Anterior cingulate cortex (tissue), 58 donors: Measurements from ENCODE around the gene CLNK.
"Not testable (repeated sequence)": the region's sequence is repeated elsewhere in the genome, so short reads cannot be mapped to it uniquely, and the experiment has no call there.

Experiments used
- DNase-seq, 58 donors: peaks; one replicate each; lab custom pipeline; 2025; lab: John Stamatoyannopoulos, UW

Gene CLNK

GRCh38 chr4:10582951-10583350 lies 101.6 kb downstream of the CLNK start:
- DNase-seq = no peak

DNA sequence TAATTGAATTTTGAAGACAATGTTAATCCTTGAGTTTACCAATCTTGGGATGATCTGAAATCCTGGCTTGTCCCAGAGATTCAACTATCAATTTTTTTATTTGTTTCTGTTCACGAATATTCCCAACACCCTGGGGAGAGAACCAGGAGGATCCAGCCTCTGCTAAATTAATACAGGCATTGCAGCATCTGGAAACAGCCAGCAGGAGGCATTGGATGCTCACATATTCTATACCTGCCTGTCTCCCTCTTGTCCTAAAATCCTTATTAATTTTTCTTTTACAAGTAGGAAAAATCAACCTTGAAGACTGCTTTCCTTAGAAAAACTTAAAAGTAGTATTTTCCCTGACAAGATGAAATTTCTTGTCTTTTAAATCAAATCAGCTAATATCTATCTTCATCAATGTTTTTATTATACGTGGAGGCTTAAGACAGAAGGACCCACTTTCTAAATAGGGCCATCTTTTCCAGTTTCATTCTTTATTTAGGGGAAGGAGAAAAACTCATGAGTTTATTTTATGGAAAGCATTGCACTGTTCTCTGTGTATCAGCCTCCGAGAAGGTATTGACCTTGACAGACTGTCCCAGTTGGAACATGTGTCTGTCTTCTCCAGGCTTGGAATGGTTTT lies 102.4 kb downstream of the CLNK start:
- DNase-seq = peak in 35 of 58 donors; percentile 1 to 59 (median 16)

GRCh38 chr4:10581022-10581421 lies 103.5 kb downstream of the CLNK start:
- DNase-seq = no peak

- DNase-seq = no peak
Measured at GRCh38 chr4:10579648-10580047, 104.9 kb downstream of the CLNK start.

GRCh38 chr4:10577508-10578426 lies 106.8 kb downstream of the CLNK start:
- DNase-seq = no peak

GRCh38 chr4:10577018-10577417 lies 107.5 kb downstream of the CLNK start:
- DNase-seq = no peak

DNA sequence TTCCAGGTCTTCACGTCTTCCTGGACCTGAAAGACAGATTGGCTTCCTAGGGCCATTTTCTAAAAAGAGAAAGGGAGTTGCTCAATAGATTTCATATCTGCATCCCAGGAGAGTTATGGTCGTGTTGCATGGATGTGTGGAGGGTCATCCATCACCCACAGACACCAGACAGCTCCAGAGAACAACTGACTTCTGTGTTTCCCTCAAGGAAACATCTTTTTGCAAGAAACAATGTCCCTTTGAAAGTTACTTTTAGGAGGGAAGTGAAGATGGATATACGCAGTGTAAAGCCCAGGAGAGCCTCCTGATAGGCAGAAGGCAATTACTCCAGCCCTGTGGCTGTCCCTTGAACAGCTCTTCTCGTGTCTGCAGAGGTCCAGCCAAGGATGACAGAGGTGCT lies 108.3 kb downstream of the CLNK start:
- no peak for DNase-seq

- no peak for DNase-seq
Measured at GRCh38 chr4:10575414-10575813, 109.2 kb downstream of the CLNK start.

GRCh38 chr4:10574553-10574952 lies 110.0 kb downstream of the CLNK start:
- DNase-seq = not testable (repeated sequence)

- no peak for DNase-seq
Measured at GRCh38 chr4:10571909-10572308, 112.7 kb downstream of the CLNK start.

GRCh38 chr4:10569491-10569890 lies 115.1 kb downstream of the CLNK start:
- no peak for DNase-seq

- no peak for DNase-seq
Measured at GRCh38 chr4:10567766-10568165, 116.8 kb downstream of the CLNK start.

DNA sequence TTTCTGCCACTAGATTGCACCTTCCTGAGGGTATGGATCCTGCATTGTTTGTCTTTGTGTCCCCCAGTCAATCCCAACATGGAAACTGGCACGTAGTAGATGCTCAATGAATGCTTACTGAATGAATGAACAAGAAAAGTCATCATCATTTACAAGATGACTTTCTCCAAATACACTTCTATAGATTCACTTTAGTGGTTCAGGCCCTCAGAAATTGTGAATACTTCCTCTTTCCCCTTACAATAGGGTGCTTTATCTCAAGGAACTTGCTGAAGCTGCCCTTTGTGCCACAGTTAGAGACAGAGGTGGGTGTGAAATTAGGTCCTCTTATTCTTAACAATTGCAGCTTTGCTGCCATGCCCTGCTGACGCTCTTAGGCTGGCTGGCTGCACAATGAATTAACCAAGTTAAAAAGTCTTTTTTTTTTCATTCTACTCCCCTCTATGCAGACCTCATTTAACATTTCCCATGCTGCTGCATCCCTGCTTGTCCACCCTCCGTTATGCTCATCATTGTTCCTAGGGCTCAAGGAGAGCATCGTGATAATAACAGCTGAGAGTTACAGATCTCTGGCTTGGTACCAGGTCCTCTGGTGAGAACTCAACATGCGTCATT lies 119.3 kb downstream of the CLNK start:
- no peak for DNase-seq

DNA sequence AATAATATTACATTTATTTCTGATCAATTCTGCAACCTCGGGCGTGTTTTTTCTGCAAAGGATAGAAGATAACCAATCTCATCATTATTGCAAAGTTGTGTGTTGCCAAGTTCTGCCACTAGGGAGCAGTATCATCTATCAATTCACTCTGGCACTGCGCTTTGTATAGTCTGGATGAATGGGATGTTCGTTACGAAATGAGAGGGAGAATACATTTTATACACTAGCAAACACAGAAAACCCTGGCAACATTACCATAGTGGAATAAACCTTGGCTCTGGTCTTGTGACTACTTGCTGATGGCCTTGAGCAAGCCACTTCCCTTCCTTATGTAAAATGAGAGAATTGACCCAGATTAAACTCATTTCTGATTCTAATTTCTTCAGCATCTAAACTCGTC lies 129.9 kb downstream of the CLNK start:
- DNase-seq = peak in 36 of 58 donors; percentile 4 to 55 (median 15)

- DNase-seq = no peak
Measured at GRCh38 chr4:10554121-10554520, 130.4 kb downstream of the CLNK start.

DNA sequence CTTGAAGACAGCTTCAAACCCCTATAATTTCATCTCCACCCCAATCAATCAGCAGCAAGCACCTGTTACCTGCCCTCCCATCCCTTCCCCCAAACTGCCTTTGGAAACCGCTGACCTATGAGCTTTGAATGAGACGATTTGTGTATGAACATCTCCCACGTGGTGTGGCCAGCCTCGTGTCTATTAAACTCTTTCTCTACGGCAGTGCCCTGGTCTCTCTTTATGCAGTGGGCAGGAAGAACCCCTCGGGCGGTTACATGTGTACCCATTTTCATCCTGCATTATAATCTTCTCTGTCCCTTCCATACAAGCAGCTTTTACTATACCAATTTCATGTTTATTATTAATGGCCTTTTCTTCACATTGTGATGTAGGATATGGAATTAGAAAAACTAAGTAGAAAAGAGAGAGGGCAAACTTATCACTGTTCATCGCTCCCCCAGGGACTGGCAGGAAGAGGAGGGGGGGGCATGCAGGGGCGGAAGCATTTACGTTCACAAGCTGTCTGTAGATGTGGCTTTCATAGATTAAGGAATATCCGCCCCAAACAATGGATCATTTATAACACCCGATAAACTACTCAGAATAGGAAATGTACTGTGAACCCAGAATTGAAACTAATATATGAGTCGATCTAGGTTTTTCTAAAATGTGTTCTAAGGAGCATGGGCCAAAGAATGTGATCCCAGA lies 131.8 kb downstream of the CLNK start:
- no peak for DNase-seq

DNA sequence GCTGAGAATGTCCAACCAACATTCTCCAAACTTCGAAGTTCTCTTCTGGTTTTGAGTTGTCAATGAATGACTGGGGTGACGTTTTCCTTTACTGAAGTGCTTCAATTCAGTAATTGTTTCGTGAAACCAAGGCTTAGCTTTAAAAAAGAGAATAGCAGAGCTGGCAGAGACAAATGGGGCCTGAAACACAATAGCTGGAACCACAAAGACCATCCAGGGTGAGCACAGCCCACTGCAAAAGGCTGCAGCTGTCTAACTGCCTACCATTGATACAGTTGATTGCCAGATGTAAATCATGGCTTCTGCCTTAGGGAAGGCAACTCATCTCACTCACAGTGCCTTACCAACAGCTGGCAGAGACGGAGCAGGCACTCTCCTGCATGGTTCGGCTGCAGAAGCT lies 148.7 kb downstream of the CLNK start:
- no peak for DNase-seq

GRCh38 chr4:10534820-10535219 lies 149.7 kb downstream of the CLNK start:
- no peak for DNase-seq

DNA sequence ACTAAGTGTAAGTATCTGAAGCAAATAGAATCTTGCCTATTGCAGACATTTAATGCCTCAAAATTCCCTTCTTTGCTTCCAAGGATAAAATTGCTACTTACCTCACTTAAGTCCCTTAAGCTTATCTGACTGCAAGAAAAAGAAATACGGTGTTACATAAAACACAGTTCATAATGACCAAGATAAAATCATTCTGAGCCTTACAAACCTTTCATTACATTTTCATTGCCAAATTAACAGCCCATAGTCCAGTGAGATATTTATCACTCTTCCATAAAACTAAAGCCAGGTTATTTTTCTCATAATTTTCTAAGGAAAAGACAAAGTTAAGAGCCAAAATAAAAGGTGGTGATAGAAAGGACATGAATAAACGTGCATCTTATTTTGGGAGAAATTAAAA lies 152.4 kb downstream of the CLNK start:
- no peak for DNase-seq

DNA sequence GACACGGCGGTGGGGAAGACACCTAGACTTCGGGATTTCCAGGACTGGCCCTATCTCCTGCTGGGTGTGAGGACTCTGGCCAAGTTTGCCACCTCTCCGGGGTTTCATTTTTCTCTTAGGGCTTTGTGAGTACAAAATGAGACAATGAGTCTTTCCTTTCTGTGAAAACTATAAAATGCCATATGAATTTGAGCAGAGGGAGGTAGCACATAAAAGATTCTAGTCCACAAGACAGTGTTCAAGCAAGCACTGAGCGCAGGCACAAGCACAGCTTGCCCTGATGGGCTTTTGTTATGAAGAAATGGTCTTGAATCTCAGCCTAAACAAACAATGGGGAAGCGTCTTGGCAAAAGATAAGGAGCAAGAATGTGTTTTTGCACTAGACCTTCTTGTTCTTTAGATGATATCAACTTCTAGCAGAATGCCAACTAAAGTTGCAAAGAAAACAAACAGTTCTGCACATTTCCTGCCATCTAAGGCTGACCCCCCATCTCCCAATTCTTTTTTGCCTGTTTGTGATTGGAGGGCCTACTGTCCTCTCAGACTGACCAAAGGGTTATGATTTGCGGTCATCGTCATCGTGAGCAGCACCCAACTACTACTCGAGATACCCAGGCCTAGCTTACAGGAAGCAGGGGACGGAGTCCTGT lies 154.3 kb downstream of the CLNK start:
- no peak for DNase-seq
